BLaER1 (cell line): ENCODE results near the gene DGKB.

Source experiments
- H3K27ac ChIP-seq: shearing (Covaris generic); formaldehyde crosslinking; 2 replicates; pipeline ENCODE4 v1.8.1; 2022
- H3K27me3 ChIP-seq: shearing (Covaris generic); formaldehyde crosslinking; 2 replicates; pipeline ENCODE4 v1.8.1; 2022
- H3K36me3 ChIP-seq: shearing (Covaris generic); formaldehyde crosslinking; 2 replicates; pipeline ENCODE4 v1.8.1; 2022
- H3K4me1 ChIP-seq: shearing (Covaris generic); formaldehyde crosslinking; 2 replicates; pipeline ENCODE4 v1.8.1; 2022
- H3K4me2 ChIP-seq: shearing (Covaris generic); formaldehyde crosslinking; 2 replicates; pipeline ENCODE4 v1.8.1; 2022
- H3K4me3 ChIP-seq: shearing (Covaris generic); formaldehyde crosslinking; 2 replicates; pipeline ENCODE4 v1.8.1; 2022
- H3K9ac ChIP-seq: shearing (Covaris generic); formaldehyde crosslinking; 2 replicates; pipeline ENCODE4 v1.8.1; 2022
- H3K9me3 ChIP-seq: shearing (Covaris generic); formaldehyde crosslinking; 2 replicates; pipeline ENCODE4 v1.8.1; 2022
- H4K20me1 ChIP-seq: shearing (Covaris generic); formaldehyde crosslinking; 2 replicates; pipeline ENCODE4 v1.8.1; 2022
- Cebpa-rat ChIP-seq: shearing (Covaris generic); IDR thresholded peaks from 2 replicates; pipeline ENCODE4 v1.8.1; 2022

DGKB gene

GRCh38 chr7:14900051-14900450 lies 2.5 kb downstream of the DGKB start:
- TF ChIP-seq Cebpa-rat = no peak
- Histone ChIP-seq H3K9ac (no peak overlapping the region), H3K4me1 (no peaks in the 10 kb centered on the region), H4K20me1 (no peaks in the 10 kb centered on the region), H3K27me3 (no peaks in the 10 kb centered on the region), H3K27ac (no peak overlapping the region), H3K4me3 (no peak overlapping the region), H3K4me2 (no peak overlapping the region), H3K9me3 (no peaks in the 10 kb centered on the region), H3K36me3 (no peaks in the 10 kb centered on the region)

GRCh38 chr7:14899030-14899429 lies 3.5 kb downstream of the DGKB start:
- no peak for TF ChIP-seq Cebpa-rat
- no peaks in the 10 kb centered on the region for H3K4me1 ChIP-seq
- no peak overlapping the region for H3K4me2 ChIP-seq

GRCh38 chr7:14896461-14896860 lies 6.1 kb downstream of the DGKB start:
- Histone ChIP-seq H3K9ac (no peak overlapping the region), H3K9me3 (no peaks in the 10 kb centered on the region), H4K20me1 (no peaks in the 10 kb centered on the region), H3K4me2 (no peak overlapping the region), H3K4me3 (no peak overlapping the region), H3K4me1 (no peaks in the 10 kb centered on the region), H3K27me3 (no peaks in the 10 kb centered on the region), H3K27ac (no peak overlapping the region), H3K36me3 (no peaks in the 10 kb centered on the region)
- no peak for TF ChIP-seq Cebpa-rat

More at GRCh38 chr7:14899030-14899429, 3.5 kb downstream of the DGKB start:
- Histone ChIP-seq H3K27me3 (no peaks in the 10 kb centered on the region), H4K20me1 (no peaks in the 10 kb centered on the region), H3K36me3 (no peaks in the 10 kb centered on the region), H3K27ac (no peak overlapping the region), H3K4me3 (no peak overlapping the region), H3K9me3 (no peaks in the 10 kb centered on the region), H3K9ac (no peak overlapping the region)

- Histone ChIP-seq H3K9me3 (no peaks in the 10 kb centered on the region), H3K4me1 (no peaks in the 10 kb centered on the region), H3K27me3 (no peaks in the 10 kb centered on the region), H3K9ac (no peak overlapping the region), H3K4me2 (no peak overlapping the region), H4K20me1 (no peaks in the 10 kb centered on the region), H3K4me3 (no peak overlapping the region), H3K36me3 (no peaks in the 10 kb centered on the region), H3K27ac (no peak overlapping the region)
- no peak for TF ChIP-seq Cebpa-rat
Observed at GRCh38 chr7:14894826-14895225, 7.7 kb downstream of the DGKB start.

- no peak overlapping the region for H3K4me3 ChIP-seq
- no peaks in the 10 kb centered on the region for H3K9me3 ChIP-seq
- H4K20me1 ChIP-seq = no peaks in the 10 kb centered on the region
- H3K27ac ChIP-seq = no peak overlapping the region
- H3K36me3 ChIP-seq = no peaks in the 10 kb centered on the region
- H3K4me1 ChIP-seq = no peaks in the 10 kb centered on the region
- H3K4me2 ChIP-seq = no peak overlapping the region
- TF ChIP-seq Cebpa-rat = no peak
- H3K9ac ChIP-seq = no peak overlapping the region
- no peaks in the 10 kb centered on the region for H3K27me3 ChIP-seq
Observed at GRCh38 chr7:14892961-14893360, 9.6 kb downstream of the DGKB start.

- no peaks in the 10 kb centered on the region for H3K4me1 ChIP-seq
- H4K20me1 ChIP-seq = no peaks in the 10 kb centered on the region
- no peak overlapping the region for H3K4me2 ChIP-seq
- no peaks in the 10 kb centered on the region for H3K36me3 ChIP-seq
- no peaks in the 10 kb centered on the region for H3K27me3 ChIP-seq
- no peak for TF ChIP-seq Cebpa-rat
- H3K9ac ChIP-seq = no peak overlapping the region
- no peak overlapping the region for H3K27ac ChIP-seq
- no peaks in the 10 kb centered on the region for H3K9me3 ChIP-seq
- no peak overlapping the region for H3K4me3 ChIP-seq
Observed at GRCh38 chr7:14891289-14891688, 11.3 kb downstream of the DGKB start.

GRCh38 chr7:14888962-14889361 lies 13.6 kb downstream of the DGKB start:
- H3K36me3 ChIP-seq = no peaks in the 10 kb centered on the region
- H3K9ac ChIP-seq = no peak overlapping the region
- no peaks in the 10 kb centered on the region for H3K4me1 ChIP-seq
- H3K4me2 ChIP-seq = no peak overlapping the region
- H3K27me3 ChIP-seq = no peaks in the 10 kb centered on the region
- H3K4me3 ChIP-seq = no peak overlapping the region
- H3K27ac ChIP-seq = no peak overlapping the region
- no peaks in the 10 kb centered on the region for H4K20me1 ChIP-seq
- H3K9me3 ChIP-seq = no peaks in the 10 kb centered on the region
- TF ChIP-seq Cebpa-rat = no peak

GRCh38 chr7:14886533-14886932 lies 16.0 kb downstream of the DGKB start:
- no peak overlapping the region for H3K27ac ChIP-seq

GRCh38 chr7:14875941-14876587 lies 26.5 kb downstream of the DGKB start:
- H3K36me3 ChIP-seq = no peaks in the 10 kb centered on the region
- no peaks in the 10 kb centered on the region for H3K4me1 ChIP-seq
- H4K20me1 ChIP-seq = no peaks in the 10 kb centered on the region
- H3K9ac ChIP-seq = no peak overlapping the region
- no peak overlapping the region for H3K4me2 ChIP-seq
- no peaks in the 10 kb centered on the region for H3K9me3 ChIP-seq
- no peak overlapping the region for H3K4me3 ChIP-seq
- no peak overlapping the region for H3K27ac ChIP-seq
- H3K27me3 ChIP-seq = no peaks in the 10 kb centered on the region
- TF ChIP-seq Cebpa-rat = no peak

More at GRCh38 chr7:14886533-14886932, 16.0 kb downstream of the DGKB start:
- no peaks in the 10 kb centered on the region for H3K4me1 ChIP-seq
- H3K9ac ChIP-seq = no peak overlapping the region
- H3K9me3 ChIP-seq = no peaks in the 10 kb centered on the region
- no peaks in the 10 kb centered on the region for H4K20me1 ChIP-seq
- H3K4me3 ChIP-seq = no peak overlapping the region
- no peak overlapping the region for H3K4me2 ChIP-seq
- H3K27me3 ChIP-seq = no peaks in the 10 kb centered on the region
- H3K36me3 ChIP-seq = no peaks in the 10 kb centered on the region
- no peak for TF ChIP-seq Cebpa-rat

- Histone ChIP-seq H3K4me3 (no peak overlapping the region), H3K4me2 (no peak overlapping the region), H3K4me1 (no peaks in the 10 kb centered on the region), H4K20me1 (no peaks in the 10 kb centered on the region), H3K36me3 (no peaks in the 10 kb centered on the region), H3K27ac (no peak overlapping the region), H3K27me3 (no peaks in the 10 kb centered on the region), H3K9me3 (no peaks in the 10 kb centered on the region), H3K9ac (no peak overlapping the region)
- TF ChIP-seq Cebpa-rat = no peak
Observed at GRCh38 chr7:14871880-14872279, 30.7 kb downstream of the DGKB start.

GRCh38 chr7:14870394-14870793 lies 32.2 kb downstream of the DGKB start:
- no peak overlapping the region for H3K9ac ChIP-seq
- no peak overlapping the region for H3K4me2 ChIP-seq
- no peaks in the 10 kb centered on the region for H3K4me1 ChIP-seq
- H3K4me3 ChIP-seq = no peak overlapping the region
- no peaks in the 10 kb centered on the region for H3K9me3 ChIP-seq
- no peak overlapping the region for H3K27ac ChIP-seq
- no peaks in the 10 kb centered on the region for H3K27me3 ChIP-seq
- TF ChIP-seq Cebpa-rat = no peak
- no peaks in the 10 kb centered on the region for H3K36me3 ChIP-seq
- H4K20me1 ChIP-seq = no peaks in the 10 kb centered on the region
